A549 (cell line): ENCODE data around the gene UBE2C. TPM values are rescaled to one million over a fixed set of nuclear protein-coding genes. Genes with fewer than 3 reads are reported as not detected.

ENCODE experiments used
- ATAC-seq, 2 experiments: fragments of 200-7000 bp in 1 of 2; fragments of >200 bp in 1 of 2; cut with Nextera tagmentation in 1 of 2; cut with Tn5 transposase in 1 of 2; 3 replicates each; pipeline versions ENCODE4 v1.8.0 to v1.9.1; 2018 to 2020; ENCODE audit warnings: mild to moderate bottlenecking in 1 of 2, moderate library complexity in 1 of 2
- CTCF ChIA-PET: fragments of 300-600 bp; sonication (Branson Sonifier 250); formaldehyde crosslinking; extraction: SDS; loops from one replicate; lab custom pipeline; 2021; ENCODE audit warnings: antibody characterized with exemption, inconsistent platforms; lab: Yijun Ruan, JAX
- POLR2A ChIA-PET: fragments of 350-600 bp; formaldehyde crosslinking; extraction: SDS; loops from one replicate; lab custom pipeline; 2021; ENCODE audit warnings: antibody characterized with exemption, inconsistent platforms; lab: Yijun Ruan, JAX
- DNase-seq, 2 experiments: peaks; one replicate each; pipeline versions ENCODE4 v3.0.0 to v3.0.0-alpha.2; 2011 to 2016; ENCODE audit warnings: low read depth in 1 of 2, low spot score in 1 of 2
- FAIRE-seq: peaks from 2 replicates; lab custom pipeline; 2011; peaks lifted over from hg19 to GRCh38; lab: Jason Lieb, UNC
- H3K27ac ChIP-seq, 2 experiments: fragments of >200 bp; sonication (Bioruptor Twin); formaldehyde crosslinking; 3 replicates each; pipeline ENCODE4 v1.5.1; 2016 to 2017
- H3K4me1 ChIP-seq: fragments of >200 bp; sonication (Bioruptor Twin); formaldehyde crosslinking; 3 replicates; pipeline ENCODE4 v1.6.1; 2016
- H3K4me2 ChIP-seq: fragments of >200 bp; sonication (Bioruptor Twin); formaldehyde crosslinking; 3 replicates; pipeline ENCODE4 v1.6.1; 2016
- H3K4me3 ChIP-seq: fragments of >200 bp; sonication (Bioruptor Twin); formaldehyde crosslinking; 3 replicates; pipeline ENCODE4 v1.5.1; 2016
- H3K9me3 ChIP-seq: fragments of >200 bp; sonication (Bioruptor Twin); formaldehyde crosslinking; 3 replicates; pipeline ENCODE4 v1.6.1; 2016
- CEBPB ChIP-seq, 2 experiments: fragments of >200 bp in 1 of 2; sonication (Bioruptor Twin) in 1 of 2; formaldehyde crosslinking in 1 of 2; IDR thresholded peaks; 2 replicates each; pipeline ENCODE4 v1.6.1; 2012 to 2016
- CHD4 ChIP-seq: fragments of 200-600 bp; sonication (generic); IDR thresholded peaks from 2 replicates; pipeline ENCODE4 v1.6.1; 2016; ENCODE audit warnings: antibody characterized with exemption, mild to moderate bottlenecking, borderline replicate concordance
- EHF ChIP-seq: fragments of 250-450 bp; sonication (Bioruptor Pico); IDR thresholded peaks from 2 replicates; pipeline ENCODE4 v1.5.0; 2020; ENCODE audit warnings: mild to moderate bottlenecking
- ESRRA ChIP-seq: fragments of 150-350 bp; IDR thresholded peaks from 2 replicates; pipeline ENCODE4 v1.6.1; 2014; ENCODE audit warnings: mild to moderate bottlenecking, low read length, borderline replicate concordance
- FOSL2 ChIP-seq, 2 experiments: fragments of 450-650 bp in 1 of 2; fragments of >200 bp in 1 of 2; sonication (Bioruptor Twin) in 1 of 2; formaldehyde crosslinking; IDR thresholded peaks; 2 replicates each; pipeline versions ENCODE4 v1.5.0 to v1.6.1; 2016 to 2020; ENCODE audit warnings: mild to moderate bottlenecking in 1 of 2, moderate library complexity in 1 of 2
- GATA3 ChIP-seq: IDR thresholded peaks from 2 replicates; pipeline ENCODE4 v1.6.1; 2012; ENCODE audit warnings: borderline replicate concordance
- HDAC2 ChIP-seq: fragments of 200-600 bp; sonication (generic); IDR thresholded peaks from 2 replicates; pipeline ENCODE4 v1.6.1; 2016
- HOXB5 ChIP-seq: fragments of 250-450 bp; sonication (Bioruptor Pico); IDR thresholded peaks from 2 replicates; pipeline ENCODE4 v1.5.0; 2020; ENCODE audit warnings: mild to moderate bottlenecking, moderate library complexity
- JUN ChIP-seq, 2 experiments: fragments of >200 bp; sonication (Bioruptor Twin); formaldehyde crosslinking; IDR thresholded peaks; 2 replicates in 1 of 2; 3 replicates in 1 of 2; pipeline ENCODE4 v1.6.1; 2016 to 2017
- JUNB ChIP-seq: fragments of >200 bp; sonication (Bioruptor Twin); formaldehyde crosslinking; IDR thresholded peaks from 2 replicates; pipeline ENCODE4 v1.6.1; 2016
- MYC ChIP-seq: IDR thresholded peaks from 2 replicates; pipeline ENCODE4 v1.6.1; 2012; ENCODE audit warnings: mild to moderate bottlenecking, inconsistent platforms, low read length, improper control_type of control experiment, borderline replicate concordance
- NFE2L2 ChIP-seq: fragments of 150-350 bp; conservative IDR thresholded peaks from 2 replicates; pipeline ENCODE4 v1.6.1; 2014; ENCODE audit warnings: low read length
- PHF8 ChIP-seq: fragments of 200-600 bp; sonication (generic); IDR thresholded peaks from 2 replicates; pipeline ENCODE4 v1.6.1; 2016; ENCODE audit warnings: low read depth, mild to moderate bottlenecking, antibody characterized with exemption, moderate library complexity, borderline replicate concordance
- POLR2A ChIP-seq: IDR thresholded peaks from 2 replicates; pipeline ENCODE4 v1.6.1; 2012; ENCODE audit warnings: mild to moderate bottlenecking, low read length
- POLR2AphosphoS2 ChIP-seq: conservative IDR thresholded peaks from 2 replicates; pipeline ENCODE4 v1.6.1; 2012; ENCODE audit warnings: low read length, improper control_type of control experiment, inconsistent platforms
- RARB ChIP-seq: fragments of 250-450 bp; sonication (Bioruptor Pico); IDR thresholded peaks from 2 replicates; pipeline ENCODE4 v1.8.0; 2021; ENCODE audit warnings: mild to moderate bottlenecking, moderate library complexity
- TFCP2L1 ChIP-seq: fragments of 250-450 bp; sonication (Bioruptor Pico); IDR thresholded peaks from 2 replicates; pipeline ENCODE4 v1.5.0; 2021; ENCODE audit warnings: mild to moderate bottlenecking
- TP53 ChIP-seq: fragments of 250-450 bp; sonication (Bioruptor Pico); IDR thresholded peaks from 2 replicates; pipeline ENCODE4 v1.5.0; 2021; ENCODE audit warnings: mild to moderate bottlenecking, moderate library complexity
- ZC3H11A ChIP-seq: fragments of 450-650 bp; IDR thresholded peaks from 2 replicates; pipeline ENCODE4 v1.6.1; 2014; ENCODE audit warnings: antibody characterized with exemption, mild to moderate bottlenecking
- ZNF302 ChIP-seq: fragments of 250-450 bp; sonication (Bioruptor Pico); IDR thresholded peaks from 2 replicates; pipeline ENCODE4 v1.9.0; 2021; ENCODE audit warnings: inconsistent platforms, mild to moderate bottlenecking, moderate library complexity
- WGBS: methylation state at CpG from one replicate; pipeline ENCODE4 v1.1.6; 2017; ENCODE audit errors: missing lambda C conversion rate; 5-methylcytosine and 5-hydroxymethylcytosine counted together
- polyA plus RNA-seq, 4 experiments: library from polyadenylated mRNA; depleted of rRNA in 3 of 4; stranded (reverse); fragments of >200 nt; fragmentation: RNase III in 1 of 4; extraction: RNeasy Plus Mini Kit Qiagen cat#74134 plus additional on column Dnase treatment in 1 of 4; gene quantifications; 2 replicates in 3 of 4; 3 replicates in 1 of 4; pipeline ENCODE4 v1.2.3, GENCODE V29; 2011 to 2017
- TF ChIP-seq, protein P1 (sequence below): IDR thresholded peaks from 2 replicates; pipeline ENCODE4 v1.6.1; 2012; ENCODE audit warnings: low read depth, borderline replicate concordance
- TF ChIP-seq, protein P2 (sequence below): fragments of 150-350 bp; IDR thresholded peaks from 2 replicates; pipeline ENCODE4 v1.6.1; 2014; ENCODE audit warnings: low read depth, mild to moderate bottlenecking, low read length
- TF ChIP-seq, protein P3 (sequence below): IDR thresholded peaks from 2 replicates; pipeline ENCODE4 v1.6.1; 2012
- TF ChIP-seq, protein P4 (sequence below): fragments of 450-650 bp; IDR thresholded peaks from 2 replicates; pipeline ENCODE4 v1.6.1; 2014; ENCODE audit warnings: antibody characterized with exemption
- TF ChIP-seq, protein P5 (sequence below): fragments of >200 bp; sonication (Bioruptor Twin); formaldehyde crosslinking; IDR thresholded peaks from 2 replicates; pipeline ENCODE4 v1.6.1; 2016

Gene UBE2C
- polyA plus RNA-seq, 2 of the 4 experiments (the other 2 are of a cell fraction): 123 to 189 TPM

DNA sequence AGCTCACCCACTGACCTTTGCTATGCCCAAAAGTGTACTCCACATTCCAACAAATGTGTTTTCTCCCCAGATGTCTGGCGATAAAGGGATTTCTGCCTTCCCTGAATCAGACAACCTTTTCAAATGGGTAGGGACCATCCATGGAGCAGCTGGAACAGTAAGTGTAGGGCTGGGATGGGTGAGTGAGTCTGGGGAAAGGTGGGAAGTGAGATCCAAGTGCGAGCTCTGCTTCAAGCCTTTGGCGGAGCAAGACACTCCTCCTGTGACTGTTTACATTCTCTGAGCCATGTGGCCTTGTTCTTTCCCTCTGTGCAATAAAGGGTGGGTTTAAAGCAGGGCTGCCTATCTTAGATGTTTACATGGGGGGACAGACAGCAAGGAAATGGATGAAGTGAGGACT, 1.9 kb downstream of the UBE2C start:
- peaks cover 50% of the 10 kb centered on the region for H3K4me1 ChIP-seq
- no peaks in the 10 kb centered on the region for H3K9me3 ChIP-seq
- ATAC-seq (no peak), DNase-seq (no peak), FAIRE-seq (no peak)
- ChIA-PET CTCF (interaction anchor here (0.5 to 4.9 kb wide), 5 partner anchors 8 to 378 kb away, joined by 3 to 30 read pairs (median 5); no protein-coding TSS in a partner anchor), POLR2A (interaction anchor here (0.7 kb wide), 1 partner anchor 16 kb away, joined by 3 read pairs; no protein-coding TSS in a partner anchor)
- peak overlapping the region; percentile 87; the same call in 1 of the 3 replicates for H3K4me3 ChIP-seq
- TF ChIP-seq TFCP2L1 (CRISPR knock-in tag) (no peak), ZC3H11A (no peak), MYC (no peak), GATA3 (no peak), EHF (CRISPR knock-in tag) (no peak), TP53 (CRISPR knock-in tag) (no peak), FOSL2 (IDR thresholded peaks at IDR 0.05) (no peak), FOSL2 (CRISPR knock-in tag; IDR thresholded peaks at IDR 0.05) (no peak), POLR2AphosphoS2 (no peak), HDAC2 (no peak), JUNB (no peak), CHD4 (no peak), NFE2L2 (no peak)
- TF ChIP-seq, protein P1, sequence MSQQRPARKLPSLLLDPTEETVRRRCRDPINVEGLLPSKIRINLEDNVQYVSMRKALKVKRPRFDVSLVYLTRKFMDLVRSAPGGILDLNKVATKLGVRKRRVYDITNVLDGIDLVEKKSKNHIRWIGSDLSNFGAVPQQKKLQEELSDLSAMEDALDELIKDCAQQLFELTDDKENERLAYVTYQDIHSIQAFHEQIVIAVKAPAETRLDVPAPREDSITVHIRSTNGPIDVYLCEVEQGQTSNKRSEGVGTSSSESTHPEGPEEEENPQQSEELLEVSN: no peak
- TF ChIP-seq, protein P2, sequence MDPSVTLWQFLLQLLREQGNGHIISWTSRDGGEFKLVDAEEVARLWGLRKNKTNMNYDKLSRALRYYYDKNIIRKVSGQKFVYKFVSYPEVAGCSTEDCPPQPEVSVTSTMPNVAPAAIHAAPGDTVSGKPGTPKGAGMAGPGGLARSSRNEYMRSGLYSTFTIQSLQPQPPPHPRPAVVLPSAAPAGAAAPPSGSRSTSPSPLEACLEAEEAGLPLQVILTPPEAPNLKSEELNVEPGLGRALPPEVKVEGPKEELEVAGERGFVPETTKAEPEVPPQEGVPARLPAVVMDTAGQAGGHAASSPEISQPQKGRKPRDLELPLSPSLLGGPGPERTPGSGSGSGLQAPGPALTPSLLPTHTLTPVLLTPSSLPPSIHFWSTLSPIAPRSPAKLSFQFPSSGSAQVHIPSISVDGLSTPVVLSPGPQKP: no peak
- no peak overlapping the region for H3K27ac ChIP-seq
- 98% methylated on average over 3 of the region's 3 CpGs for WGBS
- peak overlapping the region; percentile 99 for H3K4me2 ChIP-seq

DNA sequence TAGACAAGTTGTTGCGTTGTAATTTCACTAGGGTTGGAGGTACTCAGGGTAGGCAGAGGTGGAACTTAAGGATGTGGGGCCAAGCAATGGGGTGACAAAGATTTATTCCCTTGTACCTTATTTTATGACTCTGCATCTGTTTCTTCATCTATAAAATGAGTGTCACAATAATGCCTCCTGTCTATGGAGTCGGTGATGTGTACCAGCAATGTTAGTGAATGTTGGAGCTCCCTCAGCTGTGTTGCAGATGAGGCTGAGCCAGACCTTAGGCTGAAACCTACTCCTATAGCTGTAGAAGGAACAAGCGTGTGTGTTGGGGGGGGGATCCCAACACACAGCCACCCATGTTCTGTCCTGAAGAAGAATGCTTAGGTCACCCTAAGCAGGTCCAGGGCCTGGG, 4.5 kb downstream of the UBE2C start:
- FAIRE-seq (no peak), ATAC-seq (no peak), DNase-seq (no peak)
- 95% methylated on average over 3 of the region's 3 CpGs for WGBS
- Histone ChIP-seq H3K9me3 (no peaks in the 10 kb centered on the region), H3K4me2 (no peak overlapping the region), H3K27ac (no peak overlapping the region), H3K4me1 (peaks cover 45% of the 10 kb centered on the region), H3K4me3 (no peak overlapping the region)
- POLR2A ChIA-PET: no interaction called here
- no peak for TF ChIP-seq JUN (IDR thresholded peaks at IDR 0.05)
- TF ChIP-seq HOXB5 (CRISPR knock-in tag): no peak
- TF ChIP-seq CHD4: no peak
- no peak for TF ChIP-seq RARB (CRISPR knock-in tag)
- TF ChIP-seq CEBPB (IDR thresholded peaks at IDR 0.05): no peak
- TF ChIP-seq ZC3H11A: no peak
- TF ChIP-seq POLR2A: no peak
- TF ChIP-seq, protein P3, sequence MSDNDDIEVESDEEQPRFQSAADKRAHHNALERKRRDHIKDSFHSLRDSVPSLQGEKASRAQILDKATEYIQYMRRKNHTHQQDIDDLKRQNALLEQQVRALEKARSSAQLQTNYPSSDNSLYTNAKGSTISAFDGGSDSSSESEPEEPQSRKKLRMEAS: no peak
- no peak for TF ChIP-seq GATA3
- no peak for TF ChIP-seq JUNB
- TF ChIP-seq PHF8: no peak
- TF ChIP-seq, protein P4, sequence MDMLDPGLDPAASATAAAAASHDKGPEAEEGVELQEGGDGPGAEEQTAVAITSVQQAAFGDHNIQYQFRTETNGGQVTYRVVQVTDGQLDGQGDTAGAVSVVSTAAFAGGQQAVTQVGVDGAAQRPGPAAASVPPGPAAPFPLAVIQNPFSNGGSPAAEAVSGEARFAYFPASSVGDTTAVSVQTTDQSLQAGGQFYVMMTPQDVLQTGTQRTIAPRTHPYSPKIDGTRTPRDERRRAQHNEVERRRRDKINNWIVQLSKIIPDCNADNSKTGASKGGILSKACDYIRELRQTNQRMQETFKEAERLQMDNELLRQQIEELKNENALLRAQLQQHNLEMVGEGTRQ: no peak
- TF ChIP-seq, protein P5, sequence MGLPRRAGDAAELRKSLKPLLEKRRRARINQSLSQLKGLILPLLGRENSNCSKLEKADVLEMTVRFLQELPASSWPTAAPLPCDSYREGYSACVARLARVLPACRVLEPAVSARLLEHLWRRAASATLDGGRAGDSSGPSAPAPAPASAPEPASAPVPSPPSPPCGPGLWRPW: no peak
- no peak for TF ChIP-seq HDAC2
- TF ChIP-seq ZNF302: no peak
- no peak for TF ChIP-seq ESRRA
- CTCF ChIA-PET: interaction anchor here (0.6 to 4.9 kb wide), 5 partner anchors 9 to 153 kb away, joined by 3 to 30 read pairs (median 6); no protein-coding TSS in a partner anchor
